ENCODE measurements around the gene TMEM161B.

Gene TMEM161B

DNA sequence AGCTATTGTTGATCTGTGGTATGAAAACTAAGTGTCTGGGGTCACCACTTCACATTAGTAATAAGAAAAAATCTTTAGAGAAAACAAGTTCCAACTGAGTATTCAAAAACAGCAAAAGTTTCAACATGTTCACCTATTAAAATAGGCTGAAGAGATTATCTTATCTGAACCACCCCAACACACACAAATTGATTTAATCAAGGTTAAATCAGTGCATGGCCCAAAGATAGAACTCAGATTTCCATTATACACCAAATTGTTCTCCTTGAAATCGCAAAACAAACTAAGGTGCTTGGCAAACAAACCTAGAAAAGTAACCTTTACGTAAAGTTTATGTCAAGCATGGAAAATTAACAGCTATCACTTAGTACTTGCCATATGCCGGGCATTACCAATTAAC, 61.1 kb downstream of the TMEM161B start:
- Histone ChIP-seq H4K20me1 (ENCODE audit: low read depth, low read length) (no peaks in the 10 kb centered on the region), H3K27ac (ENCODE audit: low read depth, low read length) (no peak overlapping the region), H3K4me3 (ENCODE audit: insufficient read depth, low read length, poor library complexity, severe bottlenecking) (no peak overlapping the region), H3F3A (ENCODE audit: insufficient read depth) (no peaks in the 10 kb centered on the region; the same call in 1 of the 2 replicates), H3K9ac (ENCODE audit: low read length) (no peak overlapping the region), H3K9me2 (replicated peaks; ENCODE audit: insufficient read depth, low read length) (no peaks in the 10 kb centered on the region), H3K79me2 (ENCODE audit: insufficient read depth, low read length) (no peaks in the 10 kb centered on the region), H3K27me3 (ENCODE audit: low read length) (no peaks in the 10 kb centered on the region), H2AFZ (ENCODE audit: low read depth, low read length, severe bottlenecking) (no peak overlapping the region), H3K9me3 (ENCODE audit: insufficient read depth, low read length) (no peaks in the 10 kb centered on the region), H3K4me2 (ENCODE audit: low read depth, low read length, poor library complexity, severe bottlenecking) (no peak overlapping the region), H3K36me3 (ENCODE audit: low read length) (peaks cover 25% of the 10 kb centered on the region; the same call in 1 of the 2 replicates)
- no peak for TF ChIP-seq EZH2phosphoT487 (conservative IDR thresholded peaks at IDR 0.05; ENCODE audit: low read length)
- TF ChIP-seq, protein P1, sequence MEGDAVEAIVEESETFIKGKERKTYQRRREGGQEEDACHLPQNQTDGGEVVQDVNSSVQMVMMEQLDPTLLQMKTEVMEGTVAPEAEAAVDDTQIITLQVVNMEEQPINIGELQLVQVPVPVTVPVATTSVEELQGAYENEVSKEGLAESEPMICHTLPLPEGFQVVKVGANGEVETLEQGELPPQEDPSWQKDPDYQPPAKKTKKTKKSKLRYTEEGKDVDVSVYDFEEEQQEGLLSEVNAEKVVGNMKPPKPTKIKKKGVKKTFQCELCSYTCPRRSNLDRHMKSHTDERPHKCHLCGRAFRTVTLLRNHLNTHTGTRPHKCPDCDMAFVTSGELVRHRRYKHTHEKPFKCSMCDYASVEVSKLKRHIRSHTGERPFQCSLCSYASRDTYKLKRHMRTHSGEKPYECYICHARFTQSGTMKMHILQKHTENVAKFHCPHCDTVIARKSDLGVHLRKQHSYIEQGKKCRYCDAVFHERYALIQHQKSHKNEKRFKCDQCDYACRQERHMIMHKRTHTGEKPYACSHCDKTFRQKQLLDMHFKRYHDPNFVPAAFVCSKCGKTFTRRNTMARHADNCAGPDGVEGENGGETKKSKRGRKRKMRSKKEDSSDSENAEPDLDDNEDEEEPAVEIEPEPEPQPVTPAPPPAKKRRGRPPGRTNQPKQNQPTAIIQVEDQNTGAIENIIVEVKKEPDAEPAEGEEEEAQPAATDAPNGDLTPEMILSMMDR (IDR thresholded peaks at IDR 0.05; ENCODE audit: insufficient read depth, low read length, poor library complexity, severe bottlenecking) = no peak

DNA sequence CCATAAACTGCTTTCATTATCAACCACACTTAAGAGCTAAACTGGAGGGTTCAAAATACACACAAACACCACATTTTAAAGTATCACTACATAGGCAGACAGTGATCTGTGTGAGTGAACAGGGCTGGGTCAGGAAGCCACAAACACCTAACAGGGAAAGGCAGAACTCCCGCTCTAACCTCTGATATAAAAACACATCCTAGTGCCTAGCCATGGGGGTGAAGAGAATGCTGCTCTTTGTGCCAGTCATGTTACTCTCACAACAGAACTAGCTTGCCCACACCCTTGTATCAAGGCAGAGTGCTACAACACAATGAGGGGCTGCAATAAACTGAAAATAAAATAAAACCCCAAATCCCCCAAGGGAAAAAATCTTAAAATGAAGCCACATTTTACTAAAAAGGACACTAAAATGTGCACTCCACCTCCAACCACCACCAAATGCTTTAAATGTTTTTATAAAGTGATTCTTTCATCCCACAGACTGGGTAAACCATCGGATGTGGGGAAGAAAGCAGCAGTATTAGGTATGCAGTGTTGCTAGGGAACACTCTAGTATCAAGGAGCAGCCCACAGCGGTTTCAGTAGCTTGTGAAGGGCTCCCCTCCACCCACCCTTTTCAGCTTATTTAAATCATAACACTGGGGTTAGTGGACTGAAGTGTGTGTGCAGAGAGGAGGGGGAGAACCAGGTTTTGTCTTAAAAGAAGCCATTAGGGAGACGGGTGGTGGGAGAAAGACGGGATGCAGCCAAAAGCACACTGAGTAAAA, 64.5 kb downstream of the TMEM161B start:
- peaks cover 39% of the 10 kb centered on the region; the same call in 1 of the 2 replicates for H3K36me3 ChIP-seq (ENCODE audit: low read length)

DNA sequence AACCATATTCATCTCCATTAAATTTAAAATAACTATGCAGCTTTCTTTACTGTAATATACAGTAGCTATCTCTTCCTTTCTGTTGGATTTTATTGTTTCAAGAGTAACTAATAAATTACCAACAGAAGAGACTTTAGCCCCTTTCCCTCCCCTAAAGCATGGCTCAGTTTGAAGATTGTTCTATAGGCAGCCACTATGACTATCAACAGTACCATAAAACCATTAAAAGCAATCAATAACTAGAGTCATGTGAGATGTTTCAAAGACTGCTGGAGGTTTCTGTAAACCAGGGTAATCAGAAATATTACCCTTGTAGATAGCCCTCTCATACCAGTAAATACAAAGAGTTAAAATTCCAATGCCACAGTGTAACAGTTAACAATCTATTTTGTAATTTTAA, 73.0 kb downstream of the TMEM161B start:
- Histone ChIP-seq H2AFZ (ENCODE audit: low read depth, low read length, severe bottlenecking) (no peak overlapping the region), H3K36me3 (ENCODE audit: low read length) (peaks cover 28% of the 10 kb centered on the region), H4K20me1 (ENCODE audit: low read depth, low read length) (no peaks in the 10 kb centered on the region), H3F3A (ENCODE audit: insufficient read depth) (no peaks in the 10 kb centered on the region), H3K79me2 (ENCODE audit: insufficient read depth, low read length) (no peaks in the 10 kb centered on the region), H3K4me2 (ENCODE audit: low read depth, low read length, poor library complexity, severe bottlenecking) (no peak overlapping the region), H3K27ac (ENCODE audit: low read depth, low read length) (no peak overlapping the region), H3K9ac (ENCODE audit: low read length) (no peak overlapping the region), H3K27me3 (ENCODE audit: low read length) (no peaks in the 10 kb centered on the region), H3K9me3 (ENCODE audit: insufficient read depth, low read length) (no peaks in the 10 kb centered on the region), H3K9me2 (replicated peaks; ENCODE audit: insufficient read depth, low read length) (no peaks in the 10 kb centered on the region), H3K4me3 (ENCODE audit: insufficient read depth, low read length, poor library complexity, severe bottlenecking) (no peak overlapping the region)
- TF ChIP-seq EZH2phosphoT487 (conservative IDR thresholded peaks at IDR 0.05; ENCODE audit: low read length) = no peak

More for the DNA sequence above, 64.5 kb downstream of the TMEM161B start:
- H3K27ac ChIP-seq (ENCODE audit: low read depth, low read length) = no peak overlapping the region
- H3K79me2 ChIP-seq (ENCODE audit: insufficient read depth, low read length) = no peaks in the 10 kb centered on the region
- no peaks in the 10 kb centered on the region; the same call in 1 of the 2 replicates for H3F3A ChIP-seq (ENCODE audit: insufficient read depth)
- no peak overlapping the region for H3K9ac ChIP-seq (ENCODE audit: low read length)
- H3K9me2 ChIP-seq (replicated peaks; ENCODE audit: insufficient read depth, low read length) = no peaks in the 10 kb centered on the region
- H4K20me1 ChIP-seq (ENCODE audit: low read depth, low read length) = no peaks in the 10 kb centered on the region
- H3K27me3 ChIP-seq (ENCODE audit: low read length) = no peaks in the 10 kb centered on the region
- no peaks in the 10 kb centered on the region for H3K9me3 ChIP-seq (ENCODE audit: insufficient read depth, low read length)
- H2AFZ ChIP-seq (ENCODE audit: low read depth, low read length, severe bottlenecking) = no peak overlapping the region
- H3K4me3 ChIP-seq (ENCODE audit: insufficient read depth, low read length, poor library complexity, severe bottlenecking) = no peak overlapping the region
- no peak overlapping the region for H3K4me2 ChIP-seq (ENCODE audit: low read depth, low read length, poor library complexity, severe bottlenecking)
- no peak for TF ChIP-seq EZH2phosphoT487 (conservative IDR thresholded peaks at IDR 0.05; ENCODE audit: low read length)
- TF ChIP-seq, protein P1 (IDR thresholded peaks at IDR 0.05; ENCODE audit: insufficient read depth, low read length, poor library complexity, severe bottlenecking) = no peak

DNA sequence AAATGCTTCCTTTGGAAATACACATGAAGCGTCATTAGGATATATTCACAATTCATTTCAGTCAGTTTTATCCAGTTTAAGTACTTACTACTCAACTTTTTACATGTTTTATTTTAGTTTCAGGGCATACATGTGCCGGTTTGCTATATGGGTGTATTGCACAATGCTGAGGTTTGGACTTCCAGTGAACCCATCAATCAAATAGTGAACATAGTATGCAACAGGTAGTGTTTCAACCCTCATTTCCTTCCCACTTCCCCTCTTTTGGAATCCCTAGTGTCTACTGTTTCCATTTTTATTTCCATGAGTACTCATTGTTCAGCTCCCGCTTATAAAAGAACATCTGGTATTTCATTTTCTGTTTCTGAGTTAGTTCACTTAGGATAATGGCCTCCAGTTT, 74.7 kb downstream of the TMEM161B start:
- H3K9me2 ChIP-seq (replicated peaks; ENCODE audit: insufficient read depth, low read length) = no peaks in the 10 kb centered on the region
- H3K9me3 ChIP-seq (ENCODE audit: insufficient read depth, low read length) = peaks cover 6% of the 10 kb centered on the region; the same call in 1 of the 2 replicates
- TF ChIP-seq EZH2phosphoT487 (conservative IDR thresholded peaks at IDR 0.05; ENCODE audit: low read length) = no peak
- TF ChIP-seq, protein P1 (IDR thresholded peaks at IDR 0.05; ENCODE audit: insufficient read depth, low read length, poor library complexity, severe bottlenecking) = no peak
- no peak overlapping the region for H3K4me3 ChIP-seq (ENCODE audit: insufficient read depth, low read length, poor library complexity, severe bottlenecking)
- no peaks in the 10 kb centered on the region for H3K79me2 ChIP-seq (ENCODE audit: insufficient read depth, low read length)
- H4K20me1 ChIP-seq (ENCODE audit: low read depth, low read length) = no peaks in the 10 kb centered on the region
- no peak overlapping the region for H3K9ac ChIP-seq (ENCODE audit: low read length)
- no peaks in the 10 kb centered on the region for H3K27me3 ChIP-seq (ENCODE audit: low read length)
- no peak overlapping the region for H3K27ac ChIP-seq (ENCODE audit: low read depth, low read length)
- no peak overlapping the region for H2AFZ ChIP-seq (ENCODE audit: low read depth, low read length, severe bottlenecking)
- no peak overlapping the region for H3K4me2 ChIP-seq (ENCODE audit: low read depth, low read length, poor library complexity, severe bottlenecking)
- no peaks in the 10 kb centered on the region for H3F3A ChIP-seq (ENCODE audit: insufficient read depth)
- H3K36me3 ChIP-seq (ENCODE audit: low read length) = peaks cover 33% of the 10 kb centered on the region

Data from SU-DHL-6 (cell line).